ENCODE data around the gene ACACA.

Gene ACACA

DNA sequence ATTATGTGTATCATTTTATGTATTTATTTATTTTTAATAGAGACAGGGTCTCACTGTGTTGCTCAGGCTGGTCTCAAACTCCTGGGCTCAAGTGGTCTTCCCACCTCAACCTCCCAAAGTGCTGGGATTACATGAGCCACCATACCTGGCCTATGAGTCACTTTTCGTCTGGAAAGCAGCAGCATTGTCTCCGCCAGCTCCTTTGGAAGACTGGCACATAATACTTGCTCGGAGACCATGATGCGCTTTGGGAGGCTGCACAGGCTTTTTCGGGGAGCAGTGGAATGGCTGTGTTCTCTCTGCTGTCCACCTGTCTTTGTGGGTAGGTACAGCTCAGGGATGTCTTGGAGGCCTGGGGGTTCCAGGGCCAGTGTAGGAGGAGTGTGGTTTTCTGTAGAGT is 355.7 kb downstream of the ACACA start:
- TF ChIP-seq, protein P1, sequence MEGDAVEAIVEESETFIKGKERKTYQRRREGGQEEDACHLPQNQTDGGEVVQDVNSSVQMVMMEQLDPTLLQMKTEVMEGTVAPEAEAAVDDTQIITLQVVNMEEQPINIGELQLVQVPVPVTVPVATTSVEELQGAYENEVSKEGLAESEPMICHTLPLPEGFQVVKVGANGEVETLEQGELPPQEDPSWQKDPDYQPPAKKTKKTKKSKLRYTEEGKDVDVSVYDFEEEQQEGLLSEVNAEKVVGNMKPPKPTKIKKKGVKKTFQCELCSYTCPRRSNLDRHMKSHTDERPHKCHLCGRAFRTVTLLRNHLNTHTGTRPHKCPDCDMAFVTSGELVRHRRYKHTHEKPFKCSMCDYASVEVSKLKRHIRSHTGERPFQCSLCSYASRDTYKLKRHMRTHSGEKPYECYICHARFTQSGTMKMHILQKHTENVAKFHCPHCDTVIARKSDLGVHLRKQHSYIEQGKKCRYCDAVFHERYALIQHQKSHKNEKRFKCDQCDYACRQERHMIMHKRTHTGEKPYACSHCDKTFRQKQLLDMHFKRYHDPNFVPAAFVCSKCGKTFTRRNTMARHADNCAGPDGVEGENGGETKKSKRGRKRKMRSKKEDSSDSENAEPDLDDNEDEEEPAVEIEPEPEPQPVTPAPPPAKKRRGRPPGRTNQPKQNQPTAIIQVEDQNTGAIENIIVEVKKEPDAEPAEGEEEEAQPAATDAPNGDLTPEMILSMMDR (IDR thresholded peaks at IDR 0.05), result no peak
- Histone ChIP-seq H3K9ac (no peak overlapping the region), H2AFZ (no peak overlapping the region), H3K27me3 (ENCODE audit: control insufficient read depth, insufficient read depth, low read length) (no peaks in the 10 kb centered on the region), H3K9me3 (ENCODE audit: control insufficient read depth, low read length) (no peaks in the 10 kb centered on the region), H3K4me2 (ENCODE audit: low read length) (no peak overlapping the region), H3K4me1 (peaks cover 2% of the 10 kb centered on the region), H3K4me3 (ENCODE audit: low read depth, low read length) (no peak overlapping the region), H3K79me2 (peaks cover 4% of the 10 kb centered on the region), H3K36me3 (ENCODE audit: control insufficient read depth, insufficient read depth, low read length) (no peaks in the 10 kb centered on the region), H3K27ac (no peak overlapping the region)

- Histone ChIP-seq H3K79me2 (peaks cover 4% of the 10 kb centered on the region), H3K9me3 (ENCODE audit: control insufficient read depth, low read length) (no peaks in the 10 kb centered on the region), H3K4me3 (ENCODE audit: low read depth, low read length) (no peak overlapping the region), H3K27me3 (ENCODE audit: control insufficient read depth, insufficient read depth, low read length) (no peaks in the 10 kb centered on the region), H3K4me2 (ENCODE audit: low read length) (no peak overlapping the region), H3K36me3 (ENCODE audit: control insufficient read depth, insufficient read depth, low read length) (no peaks in the 10 kb centered on the region), H3K4me1 (peaks cover 2% of the 10 kb centered on the region), H3K9ac (no peak overlapping the region), H2AFZ (no peak overlapping the region), H3K27ac (no peak overlapping the region)
- TF ChIP-seq, protein P1 (IDR thresholded peaks at IDR 0.05), result no peak
Measured at GRCh38 chr17:37048811-37049210, 357.8 kb downstream of the ACACA start.

GRCh38 chr17:37047631-37048104 is 359.0 kb downstream of the ACACA start:
- H3K9me3 ChIP-seq (ENCODE audit: control insufficient read depth, low read length), result no peaks in the 10 kb centered on the region
- peaks cover 2% of the 10 kb centered on the region for H3K4me1 ChIP-seq
- TF ChIP-seq, protein P1 (IDR thresholded peaks at IDR 0.05), result peak; percentile 88
- no peak overlapping the region for H3K4me2 ChIP-seq (ENCODE audit: low read length)
- H3K79me2 ChIP-seq, result peaks cover 4% of the 10 kb centered on the region
- no peak overlapping the region for H3K4me3 ChIP-seq (ENCODE audit: low read depth, low read length)
- no peak overlapping the region for H3K9ac ChIP-seq
- no peak overlapping the region for H2AFZ ChIP-seq
- H3K27me3 ChIP-seq (ENCODE audit: control insufficient read depth, insufficient read depth, low read length), result no peaks in the 10 kb centered on the region
- no peaks in the 10 kb centered on the region for H3K36me3 ChIP-seq (ENCODE audit: control insufficient read depth, insufficient read depth, low read length)
- H3K27ac ChIP-seq, result no peak overlapping the region

DNA sequence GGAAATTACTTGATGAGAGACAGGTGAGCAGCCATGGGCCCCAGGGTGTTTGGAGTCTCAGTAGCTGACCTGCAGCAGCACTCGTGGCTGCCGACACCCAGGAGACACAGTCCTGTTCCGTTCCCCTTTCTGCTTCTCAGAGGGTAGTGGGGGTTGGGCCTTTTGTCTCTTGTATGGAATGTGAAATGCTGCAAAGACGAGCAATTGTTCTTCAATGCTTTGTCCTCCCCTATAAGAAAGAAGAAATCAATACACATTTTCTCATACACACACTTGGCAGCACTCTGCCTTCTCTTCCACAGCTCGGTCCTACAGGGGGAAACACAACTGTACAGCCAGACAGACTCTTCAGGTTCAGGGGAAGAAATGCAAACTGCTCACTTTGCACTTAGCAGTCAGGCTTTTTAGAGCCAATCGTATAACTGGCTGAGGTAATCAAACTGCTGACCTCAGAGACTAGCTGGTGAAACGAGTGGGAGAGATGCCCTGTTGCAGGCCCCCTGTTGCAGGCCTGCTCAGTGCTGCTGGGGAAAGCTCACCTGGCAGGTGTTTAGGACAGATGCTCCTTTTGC is 361.2 kb downstream of the ACACA start:
- Histone ChIP-seq H3K79me2 (peaks cover 4% of the 10 kb centered on the region), H3K4me3 (ENCODE audit: low read depth, low read length) (no peak overlapping the region), H3K27me3 (ENCODE audit: control insufficient read depth, insufficient read depth, low read length) (no peaks in the 10 kb centered on the region), H3K4me1 (peaks cover 2% of the 10 kb centered on the region), H2AFZ (no peak overlapping the region), H3K9ac (no peak overlapping the region), H3K4me2 (ENCODE audit: low read length) (no peak overlapping the region), H3K27ac (no peak overlapping the region), H3K9me3 (ENCODE audit: control insufficient read depth, low read length) (no peaks in the 10 kb centered on the region), H3K36me3 (ENCODE audit: control insufficient read depth, insufficient read depth, low read length) (no peaks in the 10 kb centered on the region)
- TF ChIP-seq, protein P1 (IDR thresholded peaks at IDR 0.05), result no peak

DNA sequence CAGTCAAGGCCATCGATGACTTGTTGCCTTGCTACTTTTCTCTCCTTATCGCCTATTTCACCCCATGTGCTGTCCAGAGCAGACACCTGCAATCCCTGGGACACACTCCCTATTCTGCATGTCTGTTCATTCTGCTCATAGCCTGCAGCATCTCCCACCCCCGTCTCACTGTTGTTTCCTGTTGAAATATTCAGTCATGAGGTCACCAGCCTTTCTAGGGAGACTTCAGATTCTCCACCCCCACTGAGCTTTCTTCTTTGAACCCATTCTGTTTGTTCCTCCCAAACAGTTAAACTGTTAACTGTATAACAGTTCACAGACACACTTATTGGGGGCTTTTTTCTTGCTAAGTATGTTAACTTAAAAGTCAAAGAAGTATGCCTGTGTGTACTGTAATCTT is 363.4 kb downstream of the ACACA start:
- Histone ChIP-seq H3K4me3 (ENCODE audit: low read depth, low read length) (no peak overlapping the region), H2AFZ (no peak overlapping the region), H3K9me3 (ENCODE audit: control insufficient read depth, low read length) (no peaks in the 10 kb centered on the region), H3K9ac (no peak overlapping the region), H3K79me2 (no peaks in the 10 kb centered on the region), H3K4me1 (peaks cover 7% of the 10 kb centered on the region), H3K36me3 (ENCODE audit: control insufficient read depth, insufficient read depth, low read length) (no peaks in the 10 kb centered on the region), H3K27me3 (ENCODE audit: control insufficient read depth, insufficient read depth, low read length) (no peaks in the 10 kb centered on the region), H3K4me2 (ENCODE audit: low read length) (no peak overlapping the region), H3K27ac (no peak overlapping the region)
- TF ChIP-seq, protein P1 (IDR thresholded peaks at IDR 0.05), result no peak
